ENCODE measurements around the gene ELMO1.

ELMO1 gene

GRCh38 chr7:37388811-37389210 lies 59.9 kb downstream of the ELMO1 start:
- DNase-seq (ENCODE audit: low read depth) = no peak
- TF ChIP-seq MYC (IDR thresholded peaks at IDR 0.05; ENCODE audit: low read depth, low read length) = no peak
- no peak for TF ChIP-seq POLR2A (IDR thresholded peaks at IDR 0.05; ENCODE audit: extremely low read depth, insufficient read length)
- TF ChIP-seq, protein P1, sequence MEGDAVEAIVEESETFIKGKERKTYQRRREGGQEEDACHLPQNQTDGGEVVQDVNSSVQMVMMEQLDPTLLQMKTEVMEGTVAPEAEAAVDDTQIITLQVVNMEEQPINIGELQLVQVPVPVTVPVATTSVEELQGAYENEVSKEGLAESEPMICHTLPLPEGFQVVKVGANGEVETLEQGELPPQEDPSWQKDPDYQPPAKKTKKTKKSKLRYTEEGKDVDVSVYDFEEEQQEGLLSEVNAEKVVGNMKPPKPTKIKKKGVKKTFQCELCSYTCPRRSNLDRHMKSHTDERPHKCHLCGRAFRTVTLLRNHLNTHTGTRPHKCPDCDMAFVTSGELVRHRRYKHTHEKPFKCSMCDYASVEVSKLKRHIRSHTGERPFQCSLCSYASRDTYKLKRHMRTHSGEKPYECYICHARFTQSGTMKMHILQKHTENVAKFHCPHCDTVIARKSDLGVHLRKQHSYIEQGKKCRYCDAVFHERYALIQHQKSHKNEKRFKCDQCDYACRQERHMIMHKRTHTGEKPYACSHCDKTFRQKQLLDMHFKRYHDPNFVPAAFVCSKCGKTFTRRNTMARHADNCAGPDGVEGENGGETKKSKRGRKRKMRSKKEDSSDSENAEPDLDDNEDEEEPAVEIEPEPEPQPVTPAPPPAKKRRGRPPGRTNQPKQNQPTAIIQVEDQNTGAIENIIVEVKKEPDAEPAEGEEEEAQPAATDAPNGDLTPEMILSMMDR (IDR thresholded peaks at IDR 0.05; ENCODE audit: low read depth, low read length) = no peak
- TF ChIP-seq, protein P2, sequence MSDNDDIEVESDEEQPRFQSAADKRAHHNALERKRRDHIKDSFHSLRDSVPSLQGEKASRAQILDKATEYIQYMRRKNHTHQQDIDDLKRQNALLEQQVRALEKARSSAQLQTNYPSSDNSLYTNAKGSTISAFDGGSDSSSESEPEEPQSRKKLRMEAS (IDR thresholded peaks at IDR 0.05; ENCODE audit: low read depth, low read length) = no peak
- H3K4me3 ChIP-seq (ENCODE audit: low read depth, low read length) = no peak overlapping the region

GRCh38 chr7:37385787-37386186 lies 62.9 kb downstream of the ELMO1 start:
- no peak overlapping the region for H3K4me3 ChIP-seq (ENCODE audit: low read depth, low read length)
- DNase-seq (ENCODE audit: low read depth) = peak; percentile 19
- TF ChIP-seq, protein P2 (IDR thresholded peaks at IDR 0.05; ENCODE audit: low read depth, low read length) = no peak
- no peak for TF ChIP-seq MYC (IDR thresholded peaks at IDR 0.05; ENCODE audit: low read depth, low read length)
- no peak for TF ChIP-seq POLR2A (IDR thresholded peaks at IDR 0.05; ENCODE audit: extremely low read depth, insufficient read length)
- TF ChIP-seq, protein P1 (IDR thresholded peaks at IDR 0.05; ENCODE audit: low read depth, low read length) = no peak

- no peak for DNase-seq (ENCODE audit: low read depth)
- no peak overlapping the region for H3K4me3 ChIP-seq (ENCODE audit: low read depth, low read length)
- TF ChIP-seq, protein P2 (IDR thresholded peaks at IDR 0.05; ENCODE audit: low read depth, low read length) = no peak
- TF ChIP-seq, protein P1 (IDR thresholded peaks at IDR 0.05; ENCODE audit: low read depth, low read length) = no peak
- TF ChIP-seq MYC (IDR thresholded peaks at IDR 0.05; ENCODE audit: low read depth, low read length) = no peak
- no peak for TF ChIP-seq POLR2A (IDR thresholded peaks at IDR 0.05; ENCODE audit: extremely low read depth, insufficient read length)
Observed at GRCh38 chr7:37382546-37383088, 66.0 kb downstream of the ELMO1 start.

- H3K4me3 ChIP-seq (ENCODE audit: low read depth, low read length) = no peak overlapping the region
- no peak for DNase-seq (ENCODE audit: low read depth)
- TF ChIP-seq, protein P2 (IDR thresholded peaks at IDR 0.05; ENCODE audit: low read depth, low read length) = no peak
- TF ChIP-seq, protein P1 (IDR thresholded peaks at IDR 0.05; ENCODE audit: low read depth, low read length) = no peak
- TF ChIP-seq POLR2A (IDR thresholded peaks at IDR 0.05; ENCODE audit: extremely low read depth, insufficient read length) (no peak), MYC (IDR thresholded peaks at IDR 0.05; ENCODE audit: low read depth, low read length) (no peak)
Observed at GRCh38 chr7:37380831-37381230, 67.8 kb downstream of the ELMO1 start.

DNA sequence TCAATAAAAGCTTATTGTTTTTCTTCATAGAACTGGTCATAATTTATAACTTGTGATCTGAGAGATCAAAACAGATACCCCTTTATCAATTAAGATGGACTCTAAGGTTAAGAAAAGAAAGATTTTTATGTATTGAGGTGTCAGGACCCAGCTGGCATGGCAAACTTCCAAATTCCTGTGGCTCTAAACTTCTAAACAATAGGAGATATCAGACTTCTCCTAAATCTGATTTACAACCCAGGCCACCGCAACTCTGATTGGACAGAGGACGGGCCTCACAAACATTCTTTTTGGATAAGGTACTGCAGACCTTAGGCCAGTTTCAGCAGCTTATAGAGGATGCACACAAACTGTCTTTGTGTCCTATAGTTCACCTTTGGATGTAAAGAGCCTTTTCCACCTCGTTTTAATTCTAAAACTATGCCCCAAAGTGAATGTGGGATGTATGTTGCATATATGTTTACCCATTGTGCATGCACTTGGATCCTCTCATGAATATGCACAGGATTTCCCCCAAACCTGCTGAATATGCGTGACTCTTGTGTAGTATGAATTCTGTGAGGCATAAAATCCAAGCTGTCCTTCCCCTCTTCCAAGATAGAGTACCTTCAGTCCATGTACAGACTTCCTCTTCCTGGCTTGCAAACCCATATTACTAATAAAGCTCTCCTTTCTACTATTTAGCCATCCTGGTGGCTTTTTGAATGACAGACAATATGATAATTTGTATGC lies 69.0 kb downstream of the ELMO1 start:
- no peak for DNase-seq (ENCODE audit: low read depth)
- no peak overlapping the region for H3K4me3 ChIP-seq (ENCODE audit: low read depth, low read length)
- TF ChIP-seq POLR2A (IDR thresholded peaks at IDR 0.05; ENCODE audit: extremely low read depth, insufficient read length) (no peak), MYC (IDR thresholded peaks at IDR 0.05; ENCODE audit: low read depth, low read length) (no peak)
- TF ChIP-seq, protein P2 (IDR thresholded peaks at IDR 0.05; ENCODE audit: low read depth, low read length) = no peak

DNA sequence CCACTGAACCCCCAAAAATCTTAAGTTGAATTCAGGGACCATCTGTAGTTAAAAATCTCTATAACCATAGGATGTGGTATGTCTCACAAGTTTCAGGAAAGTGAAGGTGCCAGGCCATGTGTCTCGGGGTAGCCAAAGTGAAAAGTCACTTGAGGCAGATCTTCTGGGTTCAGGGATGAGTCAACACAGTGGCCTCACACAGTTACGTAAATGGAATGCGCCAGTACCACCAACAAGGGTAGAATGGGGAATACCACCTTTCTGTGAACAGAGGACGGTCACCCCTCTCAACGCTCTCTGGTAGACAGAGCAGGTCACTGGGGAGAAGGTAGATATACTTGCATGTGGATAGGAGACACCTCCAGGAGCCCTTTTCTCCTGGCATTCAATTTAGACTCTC lies 71.4 kb downstream of the ELMO1 start:
- TF ChIP-seq MYC (IDR thresholded peaks at IDR 0.05; ENCODE audit: low read depth, low read length) = no peak
- TF ChIP-seq, protein P2 (IDR thresholded peaks at IDR 0.05; ENCODE audit: low read depth, low read length) = no peak
- TF ChIP-seq, protein P1 (IDR thresholded peaks at IDR 0.05; ENCODE audit: low read depth, low read length) = no peak
- no peak overlapping the region for H3K4me3 ChIP-seq (ENCODE audit: low read depth, low read length)
- DNase-seq (ENCODE audit: low read depth) = peak; percentile 22

All from NB4 (cell line).